ENCODE measurements around the gene ZYX.

- TF ChIP-seq, protein P1, sequence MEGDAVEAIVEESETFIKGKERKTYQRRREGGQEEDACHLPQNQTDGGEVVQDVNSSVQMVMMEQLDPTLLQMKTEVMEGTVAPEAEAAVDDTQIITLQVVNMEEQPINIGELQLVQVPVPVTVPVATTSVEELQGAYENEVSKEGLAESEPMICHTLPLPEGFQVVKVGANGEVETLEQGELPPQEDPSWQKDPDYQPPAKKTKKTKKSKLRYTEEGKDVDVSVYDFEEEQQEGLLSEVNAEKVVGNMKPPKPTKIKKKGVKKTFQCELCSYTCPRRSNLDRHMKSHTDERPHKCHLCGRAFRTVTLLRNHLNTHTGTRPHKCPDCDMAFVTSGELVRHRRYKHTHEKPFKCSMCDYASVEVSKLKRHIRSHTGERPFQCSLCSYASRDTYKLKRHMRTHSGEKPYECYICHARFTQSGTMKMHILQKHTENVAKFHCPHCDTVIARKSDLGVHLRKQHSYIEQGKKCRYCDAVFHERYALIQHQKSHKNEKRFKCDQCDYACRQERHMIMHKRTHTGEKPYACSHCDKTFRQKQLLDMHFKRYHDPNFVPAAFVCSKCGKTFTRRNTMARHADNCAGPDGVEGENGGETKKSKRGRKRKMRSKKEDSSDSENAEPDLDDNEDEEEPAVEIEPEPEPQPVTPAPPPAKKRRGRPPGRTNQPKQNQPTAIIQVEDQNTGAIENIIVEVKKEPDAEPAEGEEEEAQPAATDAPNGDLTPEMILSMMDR (IDR thresholded peaks at IDR 0.05): no peak
- TF ChIP-seq POLR2A (IDR thresholded peaks at IDR 0.05): no peak
These were observed 12.8 kb upstream of the ZYX start for GRCh38 chr7:143368387-143368786.

Measured in right lobe of liver (tissue), 4 donors.